NOMO-1 treated with dmso at 0.1 percent for 144 hours (cell line): ENCODE measurements around the gene ITPK1.

Source experiments
- DNase-seq: peaks from one replicate; lab custom pipeline; 2025; ENCODE audit not compliant: unreplicated experiment; lab: John Stamatoyannopoulos, UW

The ITPK1 gene

GRCh38 chr14:93085911-93086310, 29.8 kb downstream of the ITPK1 start:
- DNase-seq = no peak

- DNase-seq = peak; percentile 25
Measured at GRCh38 chr14:93084866-93085857, 30.6 kb downstream of the ITPK1 start.

DNA sequence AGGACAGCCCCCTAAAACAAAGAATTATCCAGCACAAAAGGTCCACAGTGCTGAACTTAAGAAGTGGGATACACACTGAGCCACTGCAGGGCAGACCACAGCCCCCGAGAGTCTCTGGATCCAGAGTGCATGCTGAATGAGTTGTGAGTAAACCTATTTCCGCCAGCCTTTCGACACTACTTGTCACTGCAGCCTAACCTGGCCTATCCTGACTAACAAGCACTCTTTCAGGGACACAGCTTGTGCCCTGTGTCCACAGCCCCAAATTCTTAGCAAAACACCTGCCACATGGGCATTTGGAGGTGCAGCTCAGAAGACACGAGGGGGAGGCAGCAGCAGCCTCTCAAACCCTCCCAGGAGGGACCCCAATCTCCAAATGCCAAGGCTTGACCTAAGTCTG, 31.3 kb downstream of the ITPK1 start:
- no peak for DNase-seq

DNA sequence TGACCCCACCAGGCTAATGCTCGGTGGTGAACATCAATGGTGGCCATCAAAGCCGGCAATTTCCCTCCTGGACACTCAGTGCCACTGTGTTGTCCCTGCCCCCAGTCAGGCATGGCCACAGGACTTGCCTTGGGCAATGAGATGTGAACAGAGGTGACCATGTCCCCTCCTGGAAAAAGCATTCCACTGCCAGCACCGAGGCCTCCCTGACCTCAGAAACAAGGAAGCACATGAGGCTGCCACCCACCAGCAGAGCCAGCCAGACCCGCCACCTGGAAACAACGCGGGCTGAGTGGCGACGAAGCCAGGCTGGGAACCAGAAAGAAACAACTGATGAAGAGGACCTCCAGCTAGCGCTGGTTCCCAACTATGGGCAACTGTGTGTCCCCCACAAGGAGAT, 31.8 kb downstream of the ITPK1 start:
- no peak for DNase-seq

- no peak for DNase-seq
Measured at GRCh38 chr14:93082576-93083001, 33.1 kb downstream of the ITPK1 start.

DNA sequence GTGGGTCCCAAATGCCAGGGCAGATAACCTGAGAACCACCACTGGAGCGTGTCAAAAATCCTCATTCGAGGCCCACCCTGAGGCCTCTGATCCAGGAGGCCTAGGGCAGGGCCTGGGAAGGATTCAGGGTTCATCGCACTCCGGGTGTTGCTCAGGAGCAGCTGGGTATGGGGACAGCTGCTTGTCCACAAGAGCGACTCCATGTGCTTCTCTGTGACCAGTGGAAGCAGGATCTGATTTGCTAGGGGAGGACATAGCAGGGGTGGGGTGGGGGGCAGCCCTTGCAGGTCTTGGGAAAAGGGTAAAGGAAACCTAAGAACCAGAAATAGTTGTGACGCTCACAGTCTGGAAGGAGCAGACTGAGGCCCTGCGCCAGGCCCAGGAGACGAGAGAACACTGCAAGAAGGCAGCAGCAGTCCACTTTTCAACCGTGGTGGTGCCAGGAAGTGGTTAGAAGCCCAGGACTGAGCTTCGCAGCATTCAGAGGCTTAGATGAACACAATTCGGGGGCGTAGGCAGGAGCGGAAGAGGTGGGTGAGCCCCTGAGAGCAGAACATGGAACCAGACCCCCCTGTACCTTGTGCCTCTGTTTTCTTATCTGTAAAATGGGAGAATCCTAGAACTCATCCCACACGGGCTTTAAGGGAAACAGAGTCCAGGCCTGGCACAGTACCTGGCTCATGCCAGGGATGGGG, 33.7 kb downstream of the ITPK1 start:
- DNase-seq = no peak

DNA sequence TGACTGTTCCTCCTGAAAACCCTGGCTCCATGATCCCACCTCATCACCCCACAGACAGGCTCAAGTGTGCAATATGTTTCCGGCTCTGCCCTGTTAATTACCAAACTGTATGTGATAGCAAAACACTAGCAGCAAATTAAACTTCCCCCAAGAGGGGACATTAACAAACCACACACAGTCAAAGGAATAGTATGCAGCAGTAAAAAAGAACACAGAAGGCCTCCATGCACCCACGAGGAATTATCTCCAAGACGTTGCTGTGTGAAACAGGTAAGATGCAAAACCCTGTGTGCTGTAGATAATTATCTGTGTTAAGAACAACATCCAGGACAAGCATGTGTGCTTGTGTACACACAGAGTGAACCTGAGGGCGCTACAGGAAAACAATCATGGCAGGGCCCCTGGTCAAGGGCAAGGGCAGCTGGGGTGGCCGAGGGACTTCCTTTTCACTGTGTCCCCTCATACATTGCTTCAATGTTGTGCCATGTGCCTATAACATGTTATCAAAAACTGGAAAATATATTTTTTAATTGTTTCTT, 35.8 kb downstream of the ITPK1 start:
- DNase-seq = no peak

DNA sequence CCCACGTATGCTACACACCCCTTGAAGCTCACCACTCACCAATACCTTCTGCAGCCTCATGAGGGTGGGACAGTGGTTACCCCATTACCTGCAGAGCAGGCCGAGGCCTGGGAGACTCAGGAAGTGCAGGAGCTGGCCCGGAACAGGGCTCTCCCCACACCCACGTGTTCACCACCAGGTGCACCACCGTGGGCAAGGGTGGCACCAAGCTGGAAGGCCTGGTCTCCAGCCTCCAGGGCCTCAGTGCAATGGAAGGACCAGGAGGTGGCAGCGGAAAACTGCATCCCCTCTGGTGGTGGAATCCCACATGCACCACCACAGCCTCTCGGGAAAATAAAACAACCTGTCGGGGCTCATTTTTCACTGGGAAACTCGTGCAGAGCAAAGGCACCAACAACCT, 36.4 kb downstream of the ITPK1 start:
- no peak for DNase-seq

GRCh38 chr14:93078870-93079269, 36.9 kb downstream of the ITPK1 start:
- no peak for DNase-seq

DNA sequence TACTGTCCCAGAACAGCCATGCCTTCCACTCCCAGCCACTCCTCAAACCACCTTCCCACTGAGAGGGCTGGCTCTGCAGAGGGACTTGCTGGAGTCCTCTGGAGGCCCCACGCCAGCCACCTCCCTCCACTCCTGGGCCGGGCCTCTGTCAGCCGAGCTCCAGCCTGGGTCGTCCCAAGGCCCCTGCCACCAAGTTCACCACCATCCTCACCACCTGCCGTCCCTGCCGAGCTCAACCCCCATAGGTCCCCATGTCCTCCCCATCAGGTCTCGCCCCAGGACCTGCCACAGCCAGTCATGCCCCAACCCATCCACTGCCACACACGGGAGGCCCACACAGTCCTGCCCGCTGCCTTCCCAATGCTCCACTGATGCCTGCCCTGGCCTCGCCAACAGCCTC, 39.0 kb downstream of the ITPK1 start:
- DNase-seq = no peak

GRCh38 chr14:93075891-93076290, 39.8 kb downstream of the ITPK1 start:
- no peak for DNase-seq

DNA sequence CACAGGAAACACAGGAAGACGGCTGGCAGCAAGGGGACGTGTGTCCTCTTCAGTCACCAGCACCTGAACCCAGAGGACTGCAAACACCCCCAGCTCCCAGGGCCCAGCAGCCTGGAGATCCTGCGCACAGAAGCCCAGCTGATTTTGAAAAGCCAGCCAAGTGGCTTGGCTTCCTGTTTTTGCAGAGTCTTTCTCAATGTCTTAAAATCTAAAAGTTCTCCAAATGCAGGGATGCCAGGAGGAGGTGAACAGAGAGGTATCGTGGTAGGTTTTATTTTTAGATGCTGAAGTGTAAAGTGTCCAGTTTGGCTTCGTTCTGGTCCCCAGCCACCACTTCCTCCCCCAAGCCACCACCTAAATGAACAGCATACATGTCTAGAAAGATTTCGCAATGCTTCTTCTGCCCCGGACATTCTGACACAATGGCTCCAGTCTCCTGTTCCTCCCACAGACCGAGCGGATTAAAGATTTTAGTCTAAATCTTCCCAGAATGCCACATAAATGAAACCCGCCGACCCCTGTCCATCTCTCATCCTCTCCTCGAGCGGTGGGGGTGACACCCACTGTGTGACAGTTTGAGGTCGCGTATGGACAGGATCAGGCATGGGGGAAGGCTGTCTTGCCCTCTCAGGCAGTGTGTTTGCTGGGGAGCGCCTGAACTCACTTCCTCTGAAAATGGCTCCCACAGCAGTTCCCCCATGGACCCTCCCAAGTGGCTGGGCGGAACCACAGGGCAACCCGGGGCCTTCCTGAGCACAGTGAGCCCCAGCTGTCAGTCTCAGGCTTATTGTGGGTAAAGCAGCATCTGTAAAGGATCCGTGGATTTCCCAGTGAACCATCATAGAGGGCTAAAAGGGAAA, 41.6 kb downstream of the ITPK1 start:
- peak; percentile 99 for DNase-seq

GRCh38 chr14:93073358-93073707, 42.4 kb downstream of the ITPK1 start:
- DNase-seq = peak; percentile 66

GRCh38 chr14:93072659-93073357, 42.9 kb downstream of the ITPK1 start:
- DNase-seq = no peak

GRCh38 chr14:93068711-93069110, 47.0 kb downstream of the ITPK1 start:
- no peak for DNase-seq

DNA sequence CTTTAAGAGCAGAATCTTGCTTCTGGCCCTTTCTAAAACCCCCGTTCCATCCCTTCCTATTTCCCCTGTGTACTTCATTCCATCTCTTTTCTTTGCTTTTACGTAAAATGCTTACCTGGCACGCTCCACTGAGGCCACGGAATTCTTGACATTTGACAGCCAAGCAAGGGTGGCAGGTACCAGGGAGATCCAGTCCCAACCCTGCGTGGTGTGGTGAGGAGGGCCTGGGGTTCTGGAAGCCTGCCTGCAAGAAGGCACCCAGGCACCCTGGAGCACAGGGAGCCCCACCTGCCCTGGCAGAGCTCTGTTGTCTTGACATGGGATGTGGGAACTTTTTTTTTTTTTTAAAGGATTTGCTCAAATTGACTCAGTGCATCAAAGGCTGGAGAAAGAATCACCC, 48.6 kb downstream of the ITPK1 start:
- DNase-seq = no peak

GRCh38 chr14:93065272-93065730, 50.4 kb downstream of the ITPK1 start:
- DNase-seq = no peak

GRCh38 chr14:93064411-93065271, 51.1 kb downstream of the ITPK1 start:
- no peak for DNase-seq

DNA sequence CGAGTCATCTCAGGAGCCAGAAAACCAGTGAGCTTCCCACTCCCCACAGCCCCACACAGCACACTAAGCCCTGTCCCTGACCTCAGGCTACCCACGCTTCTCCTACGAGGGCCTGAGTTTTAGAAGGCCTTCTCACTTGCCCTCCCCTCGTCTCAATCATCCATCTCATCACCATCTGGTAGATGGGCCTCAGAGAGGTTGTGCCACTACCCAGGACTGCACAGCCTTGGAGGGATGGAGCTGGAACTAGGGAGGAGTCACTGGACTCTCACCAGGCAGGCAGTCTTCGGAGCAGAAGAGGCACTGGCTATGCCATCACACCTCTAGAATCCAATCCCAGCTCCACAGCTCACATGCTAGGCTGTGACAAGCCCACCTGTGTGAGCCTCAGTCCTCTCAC, 52.3 kb downstream of the ITPK1 start:
- DNase-seq = no peak
